ENCODE data around the gene PCCA.
"Not testable (repeated sequence)": the region's sequence is repeated elsewhere in the genome, so short reads cannot be mapped to it uniquely, and the experiment has no call there.

The PCCA gene

DNA sequence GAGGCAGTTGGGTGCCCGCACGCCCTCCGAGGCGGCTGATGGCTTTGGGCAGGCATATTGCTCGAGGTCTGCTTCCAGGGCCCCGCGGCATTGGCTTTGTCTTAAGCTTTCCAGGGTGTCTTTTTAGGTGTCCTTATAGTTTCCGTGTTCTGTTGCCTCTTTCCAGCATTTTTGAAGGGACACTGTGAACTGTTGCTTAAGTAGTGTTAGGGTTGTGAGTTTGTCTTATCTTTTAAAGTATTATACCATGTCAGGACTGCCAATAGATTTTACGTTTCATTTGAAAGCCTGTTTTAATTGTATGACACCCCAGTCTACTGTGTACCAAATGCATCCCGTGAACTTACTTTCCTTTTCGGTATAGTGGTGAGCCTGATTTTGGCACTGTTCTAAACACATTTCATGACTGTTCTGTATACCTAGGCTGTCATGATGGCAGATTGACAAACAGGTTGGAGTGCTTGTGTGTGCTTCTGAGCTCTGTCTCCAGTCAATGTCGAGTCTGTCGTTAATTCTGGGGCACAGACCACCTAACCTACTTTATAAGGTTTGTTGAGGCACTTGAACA, 656 bp downstream of the PCCA start:
- H3K27me3 Mint-ChIP-seq: no peaks in the 10 kb centered on the region
- ATAC-seq: peak; percentile 64
- H3K27ac Mint-ChIP-seq: peak overlapping the region; percentile 72
- peaks cover 9% of the 10 kb centered on the region for H3K36me3 Mint-ChIP-seq
- H3K4me3 Mint-ChIP-seq: peak overlapping the region; percentile 84
- H3K9me3 Mint-ChIP-seq: no peaks in the 10 kb centered on the region
- H3K4me1 Mint-ChIP-seq: peaks cover 42% of the 10 kb centered on the region

DNA sequence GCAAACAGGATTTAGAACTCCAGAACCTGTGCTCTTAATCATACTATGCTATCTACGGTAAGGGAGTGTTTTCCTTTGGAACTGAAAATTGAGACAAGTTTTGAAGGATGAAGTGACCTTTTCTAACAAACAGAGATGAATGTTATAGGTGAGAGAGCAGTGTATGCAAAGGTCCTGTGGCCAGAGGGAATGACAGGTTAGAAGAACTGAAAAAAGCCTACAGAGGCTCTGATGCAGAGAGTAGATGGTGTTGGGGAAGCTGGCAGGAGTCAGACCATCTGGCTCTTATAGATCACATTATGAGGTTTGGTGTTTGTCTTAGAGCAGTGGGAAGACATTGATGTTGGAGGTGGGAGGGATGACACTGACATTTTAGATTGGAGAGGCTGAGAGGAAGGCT, 2.0 kb downstream of the PCCA start:
- H3K4me1 Mint-ChIP-seq: peaks cover 52% of the 10 kb centered on the region
- ATAC-seq: no peak
- no peak overlapping the region for H3K27ac Mint-ChIP-seq
- H3K36me3 Mint-ChIP-seq: peaks cover 18% of the 10 kb centered on the region
- H3K27me3 Mint-ChIP-seq: no peaks in the 10 kb centered on the region
- no peak overlapping the region for H3K4me3 Mint-ChIP-seq
- no peaks in the 10 kb centered on the region for H3K9me3 Mint-ChIP-seq

GRCh38 chr13:100091391-100091790, 2.5 kb downstream of the PCCA start:
- no peak overlapping the region for H3K4me3 Mint-ChIP-seq
- H3K4me1 Mint-ChIP-seq: peaks cover 52% of the 10 kb centered on the region
- H3K9me3 Mint-ChIP-seq: no peaks in the 10 kb centered on the region
- peaks cover 18% of the 10 kb centered on the region for H3K36me3 Mint-ChIP-seq
- no peak overlapping the region for H3K27ac Mint-ChIP-seq
- no peak for ATAC-seq
- H3K27me3 Mint-ChIP-seq: no peaks in the 10 kb centered on the region

DNA sequence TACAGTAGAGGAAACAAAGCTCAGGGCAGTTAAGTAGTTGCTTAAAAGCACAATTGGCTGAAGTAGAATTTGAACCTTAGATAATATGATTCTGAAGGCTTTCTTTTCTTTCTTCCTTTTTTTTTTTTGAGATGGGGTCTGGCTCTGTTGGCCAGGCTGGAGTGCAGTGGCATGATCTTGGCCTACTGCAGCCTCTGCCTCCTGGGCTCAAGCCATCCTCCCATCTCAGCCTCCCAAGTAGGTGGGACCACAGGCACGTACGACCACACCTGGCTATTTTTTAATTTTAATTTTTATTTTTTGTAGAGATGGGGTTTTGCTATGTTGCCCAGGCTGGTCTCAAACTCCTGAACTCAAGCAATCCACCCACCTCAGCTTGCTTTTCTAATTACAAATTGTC, 3.4 kb downstream of the PCCA start:
- not testable (repeated sequence) for H3K27me3 Mint-ChIP-seq, H3K4me3 Mint-ChIP-seq, ATAC-seq, H3K27ac Mint-ChIP-seq, H3K9me3 Mint-ChIP-seq
- Mint-ChIP-seq H3K4me1 (peaks cover 51% of the 10 kb centered on the region), H3K36me3 (peaks cover 25% of the 10 kb centered on the region)

- Mint-ChIP-seq H3K36me3 (peaks cover 30% of the 10 kb centered on the region), H3K4me1 (peaks cover 25% of the 10 kb centered on the region), H3K9me3 (no peaks in the 10 kb centered on the region), H3K27ac (no peak overlapping the region), H3K27me3 (no peaks in the 10 kb centered on the region), H3K4me3 (no peak overlapping the region)
- no peak for ATAC-seq
Measured at GRCh38 chr13:100095498-100095897, 6.6 kb downstream of the PCCA start.

- H3K36me3 Mint-ChIP-seq: peaks cover 30% of the 10 kb centered on the region
- H3K27me3 Mint-ChIP-seq: no peaks in the 10 kb centered on the region
- peaks cover 17% of the 10 kb centered on the region for H3K4me1 Mint-ChIP-seq
- no peak overlapping the region for H3K4me3 Mint-ChIP-seq
- no peak for ATAC-seq
- no peak overlapping the region for H3K27ac Mint-ChIP-seq
- H3K9me3 Mint-ChIP-seq: no peaks in the 10 kb centered on the region
Measured at GRCh38 chr13:100096526-100096925, 7.6 kb downstream of the PCCA start.

DNA sequence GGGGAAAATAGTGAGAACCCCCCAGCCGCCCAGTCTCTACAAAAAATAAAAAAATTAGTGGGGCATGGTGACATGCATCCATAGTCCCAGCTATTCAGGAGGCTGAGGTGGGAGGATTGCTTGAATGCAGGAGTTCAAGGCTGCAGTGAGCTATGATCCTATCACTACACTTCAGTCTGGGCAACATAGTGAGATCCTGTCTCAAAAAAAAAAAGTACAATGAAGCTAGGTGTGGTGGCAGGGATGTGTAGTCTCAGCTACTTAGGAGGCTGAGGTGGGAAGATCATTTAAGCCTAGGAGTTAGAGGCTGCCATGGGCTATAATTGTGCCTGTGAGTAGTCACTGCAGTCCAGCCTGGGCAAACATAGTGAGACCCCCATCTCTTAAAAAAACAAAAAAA, 8.9 kb downstream of the PCCA start:
- H3K36me3 Mint-ChIP-seq: peaks cover 36% of the 10 kb centered on the region
- H3K27me3 Mint-ChIP-seq: no peaks in the 10 kb centered on the region

DNA sequence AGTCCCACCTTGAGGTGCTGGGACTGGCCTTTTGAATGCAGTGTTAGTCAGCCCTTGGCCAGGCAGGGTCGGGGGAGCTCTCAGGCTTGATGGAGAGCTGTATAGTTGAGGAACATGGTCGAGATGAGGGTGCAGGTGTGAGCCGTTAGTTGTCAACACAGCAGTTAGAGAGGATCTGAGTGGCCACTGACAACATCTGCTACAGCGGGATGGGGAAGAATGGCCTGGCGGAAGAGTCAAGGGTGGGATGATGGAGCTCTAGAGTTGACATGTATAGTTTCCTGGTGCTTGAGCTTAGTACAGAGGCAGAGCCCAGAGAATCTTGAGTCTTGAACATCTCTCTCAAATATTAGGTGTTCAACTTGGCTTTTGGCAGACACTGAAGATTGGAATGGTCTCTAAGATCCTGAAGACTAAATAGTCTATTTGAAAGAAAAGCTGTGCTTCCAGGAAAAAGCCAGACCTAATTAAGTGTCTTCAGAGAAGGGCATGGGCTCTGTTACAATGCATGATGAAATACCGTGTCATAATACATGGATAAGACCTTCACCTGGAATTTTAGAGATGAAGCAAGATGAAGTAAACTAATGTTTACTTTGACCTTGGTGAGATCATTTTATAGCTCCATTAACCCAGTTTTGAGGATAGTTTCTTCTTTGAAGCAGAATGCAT, 9.7 kb downstream of the PCCA start:
- Mint-ChIP-seq H3K9me3 (no peaks in the 10 kb centered on the region), H3K4me1 (peaks cover 10% of the 10 kb centered on the region), H3K4me3 (no peak overlapping the region), H3K27me3 (no peaks in the 10 kb centered on the region), H3K36me3 (peaks cover 31% of the 10 kb centered on the region), H3K27ac (no peak overlapping the region)
- ATAC-seq: no peak

More for the DNA sequence above, 8.9 kb downstream of the PCCA start:
- no peak overlapping the region for H3K4me3 Mint-ChIP-seq
- no peak overlapping the region for H3K27ac Mint-ChIP-seq
- peaks cover 16% of the 10 kb centered on the region for H3K4me1 Mint-ChIP-seq
- H3K9me3 Mint-ChIP-seq: no peaks in the 10 kb centered on the region
- no peak for ATAC-seq

DNA sequence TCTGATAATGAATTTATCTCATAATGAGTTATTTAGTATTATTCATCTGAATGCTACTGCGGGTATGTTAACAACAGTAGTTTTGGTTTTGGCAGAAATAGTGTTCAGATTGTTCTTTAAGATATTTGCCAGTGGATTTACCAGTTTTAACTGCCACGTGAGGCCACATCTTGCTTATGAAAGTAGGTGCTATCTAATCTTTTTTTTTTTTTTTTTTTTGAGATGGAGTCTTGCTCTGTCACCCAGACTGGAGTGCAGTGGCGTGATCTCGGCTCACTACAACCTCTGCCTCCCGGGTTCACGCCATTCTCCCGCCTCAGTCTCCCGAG, 10.2 kb downstream of the PCCA start:
- not testable (repeated sequence) for H3K27me3 Mint-ChIP-seq, H3K9me3 Mint-ChIP-seq, H3K4me3 Mint-ChIP-seq, ATAC-seq, H3K27ac Mint-ChIP-seq
- H3K4me1 Mint-ChIP-seq: peaks cover 10% of the 10 kb centered on the region
- peaks cover 36% of the 10 kb centered on the region for H3K36me3 Mint-ChIP-seq

GRCh38 chr13:100100115-100100879, 11.4 kb downstream of the PCCA start:
- peaks cover 8% of the 10 kb centered on the region for H3K4me1 Mint-ChIP-seq
- H3K9me3 Mint-ChIP-seq: no peaks in the 10 kb centered on the region
- H3K27me3 Mint-ChIP-seq: no peaks in the 10 kb centered on the region
- peaks cover 35% of the 10 kb centered on the region for H3K36me3 Mint-ChIP-seq
- no peak for ATAC-seq
- H3K27ac Mint-ChIP-seq: no peak overlapping the region
- H3K4me3 Mint-ChIP-seq: no peak overlapping the region

- ATAC-seq: no peak
- Mint-ChIP-seq H3K27me3 (no peaks in the 10 kb centered on the region), H3K4me1 (peaks cover 7% of the 10 kb centered on the region), H3K9me3 (no peaks in the 10 kb centered on the region), H3K36me3 (peaks cover 25% of the 10 kb centered on the region), H3K27ac (no peak overlapping the region), H3K4me3 (no peak overlapping the region)
Measured at GRCh38 chr13:100102042-100102441, 13.1 kb downstream of the PCCA start.

DNA sequence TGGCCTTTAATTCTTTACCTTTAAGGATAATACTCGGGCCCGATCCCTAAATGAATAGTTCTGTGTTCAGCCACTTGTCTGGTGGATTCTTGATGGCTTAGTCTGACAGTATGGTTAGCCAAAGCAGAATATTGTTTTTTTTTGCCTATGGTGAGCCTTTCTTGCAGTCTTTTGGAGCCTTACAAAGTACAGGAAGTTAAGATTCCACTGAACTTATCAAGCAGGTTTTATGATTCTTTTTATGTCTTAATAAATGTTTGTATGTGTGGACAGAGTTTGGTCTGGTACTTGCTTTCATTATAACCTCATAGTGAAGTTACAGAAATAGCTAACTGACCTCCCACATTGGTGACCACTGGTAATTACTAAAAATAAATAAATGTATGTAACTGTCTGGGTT, 17.1 kb downstream of the PCCA start:
- no peak overlapping the region for H3K27ac Mint-ChIP-seq
- H3K36me3 Mint-ChIP-seq: peaks cover 17% of the 10 kb centered on the region
- H3K9me3 Mint-ChIP-seq: no peaks in the 10 kb centered on the region
- no peak overlapping the region for H3K4me3 Mint-ChIP-seq
- peaks cover 28% of the 10 kb centered on the region for H3K4me1 Mint-ChIP-seq
- H3K27me3 Mint-ChIP-seq: no peaks in the 10 kb centered on the region
- ATAC-seq: no peak

DNA sequence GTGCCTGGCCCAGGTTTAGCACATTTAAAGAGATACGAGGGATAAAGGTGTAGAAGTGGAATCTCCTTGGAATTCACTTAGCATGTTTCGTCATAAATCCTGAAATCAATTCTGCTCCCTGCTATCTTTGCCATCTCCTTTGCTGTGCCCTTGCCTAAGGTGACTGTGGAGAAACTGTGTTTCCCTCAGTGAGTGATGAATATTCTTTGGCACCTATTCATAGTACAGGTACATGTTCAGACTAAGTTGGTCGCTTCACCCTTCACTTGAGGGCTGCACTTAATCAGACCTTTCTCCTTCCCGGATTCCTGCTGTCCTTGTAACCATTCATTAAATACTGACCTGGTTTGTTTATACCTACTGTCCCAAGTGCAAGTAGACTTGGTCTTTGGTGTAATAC, 17.8 kb downstream of the PCCA start:
- Mint-ChIP-seq H3K36me3 (peaks cover 17% of the 10 kb centered on the region), H3K4me3 (no peak overlapping the region), H3K27ac (no peak overlapping the region), H3K4me1 (peaks cover 28% of the 10 kb centered on the region), H3K9me3 (no peaks in the 10 kb centered on the region), H3K27me3 (no peaks in the 10 kb centered on the region)
- no peak for ATAC-seq

DNA sequence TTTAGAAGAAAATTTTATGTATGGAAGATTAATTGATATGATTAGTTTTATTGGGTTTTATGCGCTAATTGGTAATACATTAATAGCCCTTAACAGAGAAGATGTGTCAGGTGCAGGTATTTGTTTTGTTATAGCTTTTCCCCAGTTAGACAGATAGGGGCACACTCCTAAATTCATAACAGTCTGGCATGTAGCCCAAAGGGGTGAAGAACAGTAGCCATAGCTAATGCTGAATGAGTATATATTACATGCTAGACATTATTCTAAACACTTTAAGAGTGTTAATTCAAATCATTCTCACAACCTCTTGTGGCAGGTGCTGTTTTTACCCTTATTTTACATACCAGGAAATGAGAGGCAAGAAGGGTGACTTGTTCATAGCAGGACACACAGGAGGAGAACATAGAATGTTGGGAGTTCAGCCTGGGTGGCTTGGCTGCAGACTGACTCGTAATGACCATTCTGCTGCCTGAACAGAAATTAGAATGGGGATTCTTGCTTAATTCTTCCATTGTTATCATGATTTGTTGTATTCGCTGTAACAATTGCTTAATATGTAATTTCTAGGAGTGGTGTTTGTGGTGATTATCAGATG, 20.1 kb downstream of the PCCA start:
- Mint-ChIP-seq H3K4me1 (peaks cover 28% of the 10 kb centered on the region), H3K27ac (no peak overlapping the region), H3K36me3 (peaks cover 12% of the 10 kb centered on the region), H3K9me3 (no peaks in the 10 kb centered on the region), H3K4me3 (no peak overlapping the region), H3K27me3 (no peaks in the 10 kb centered on the region)
- ATAC-seq: peak; percentile 41

- Mint-ChIP-seq H3K4me3 (no peak overlapping the region), H3K36me3 (peaks cover 19% of the 10 kb centered on the region), H3K27ac (no peak overlapping the region), H3K4me1 (peaks cover 27% of the 10 kb centered on the region), H3K9me3 (no peaks in the 10 kb centered on the region), H3K27me3 (no peaks in the 10 kb centered on the region)
- no peak for ATAC-seq
Measured at GRCh38 chr13:100110269-100110668, 21.4 kb downstream of the PCCA start.
